Measurements from ENCODE around the gene MRPS35. TPM values are rescaled to one million over a fixed set of nuclear protein-coding genes. Genes with fewer than 3 reads are reported as not detected.
A peak's percentile ranks its signal among the peaks of the same experiment; 100 is the strongest.

Gene MRPS35
- 18.0 and 24.5 TPM in 2 replicates for total RNA-seq
- total RNA-seq (2013), result 39.9 TPM
- 11.1 and 17.4 TPM in 2 replicates for polyA plus RNA-seq
- polyA minus RNA-seq, result 10.0 and 13.2 TPM in 2 replicates

- peaks cover 16% of the 10 kb centered on the region for H4K20me1 ChIP-seq (ENCODE audit: control insufficient read depth, insufficient read depth, low read length, poor library complexity, severe bottlenecking)
- under 1% methylated on average over 43 of the region's 46 CpGs for WGBS (ENCODE audit: insufficient coverage)
Observed at GRCh38 chr12:27710592-27711316, at the start of gene MRPS35. Gene MRPS35 (plus strand): TSS chr12:27710832. CDS start chr12:27710844, 12 bp downstream.

More at GRCh38 chr12:27710592-27711316, at the start of gene MRPS35:
- Mint-ChIP-seq H3K9me3 (ENCODE audit: insufficient read depth) (no peaks in the 10 kb centered on the region), H3K27ac (peak within 1 kb of the TSS; percentile 97), H3K4me3 (peak within 1 kb of the TSS; percentile 97), H3K27me3 (peaks cover 7% of the 10 kb centered on the region), H3K4me1 (peaks cover 31% of the 10 kb centered on the region)
- POLR2A ChIA-PET, result interaction anchor here (1.8 kb wide), 1 partner anchor 69 kb away, joined by 9 read pairs; the partner anchor contains the start of genes KLHL42 and MANSC4
- peaks cover 12 to 16% of the 10 kb centered on the region in 2 donors for H3K4me1 ChIP-seq (ENCODE audit: control insufficient read depth in 2 of 2, insufficient read depth in 2 of 2, low read length in 2 of 2)
- H3K27ac ChIP-seq (ENCODE audit: low read length in 2 of 2), result peak within 1 kb of the TSS; percentile 68 to 80
- H3K4me2 ChIP-seq (replicated peaks; ENCODE audit: low read depth, low read length, poor library complexity, severe bottlenecking), result peak within 1 kb of the TSS; percentile 80
- H3K4me3 ChIP-seq (ENCODE audit: control extremely low read depth in 1 of 5, extremely low read depth in 1 of 5, insufficient read depth in 1 of 5, low read depth in 2 of 5, low read length in 4 of 5), result peak within 1 kb of the TSS; percentile 71 to 96 (median 92)
- peaks cover 46% of the 10 kb centered on the region for H3K79me2 ChIP-seq (ENCODE audit: control insufficient read depth, insufficient read depth, low read length)
- CTCF ChIA-PET, result interaction anchor here (1.0 to 1.2 kb wide), 2 partner anchors 69 to 277 kb away, joined by 3 read pairs; partner anchors contain the start of genes KLHL42 and MANSC4
- TF ChIP-seq EZH2 (IDR thresholded peaks at IDR 0.05; ENCODE audit: borderline replicate concordance, insufficient read depth, low read depth, low read length, poor library complexity, severe bottlenecking), result no peak
- TF ChIP-seq CTCF (IDR thresholded peaks at IDR 0.05), result no peak
- H3K9ac ChIP-seq (ENCODE audit: low read length), result peak within 1 kb of the TSS; percentile 79
- H2AFZ ChIP-seq (ENCODE audit: insufficient read depth, low read depth, low read length, poor library complexity, severe bottlenecking), result peak within 1 kb of the TSS; percentile 95
- ATAC-seq (ENCODE audit: low read depth), result peak; percentile 99
- peaks cover 0 to 4% (median 0%) of the 10 kb centered on the region in 3 donors for H3K9me3 ChIP-seq (ENCODE audit: control extremely low read depth in 1 of 3, control insufficient read depth in 2 of 3, insufficient read depth in 1 of 3, low read length in 2 of 3)
- peaks cover 1 to 5% of the 10 kb centered on the region in 2 experiments for H3K36me3 ChIP-seq (replicated peaks in 1 of 2; ENCODE audit: control extremely low read depth in 1 of 2, control insufficient read depth in 1 of 2, extremely low read depth in 1 of 2, insufficient read depth in 2 of 2, low read length in 1 of 2)
- intact Hi-C loops (cut with micrococcal nuclease), result loop anchor here (1.0 to 5.0 kb wide), 5 partner anchors 70 to 878 kb away; partner anchors contain the start of genes CCDC91, KLHL42, MANSC4 and PPFIBP1
- peak; percentile 95 for DNase-seq
- peaks cover 0 to 4% (median 0%) of the 10 kb centered on the region in 4 experiments for H3K27me3 ChIP-seq (replicated peaks in 1 of 4; ENCODE audit: control extremely low read depth in 1 of 4, control insufficient read depth in 3 of 4, insufficient read depth in 4 of 4, low read length in 3 of 4)
